ENCODE results near the gene HES4.
"Not testable (repeated sequence)": the region's sequence is repeated elsewhere in the genome, so short reads cannot be mapped to it uniquely, and the experiment has no call there.

The HES4 gene

DNA sequence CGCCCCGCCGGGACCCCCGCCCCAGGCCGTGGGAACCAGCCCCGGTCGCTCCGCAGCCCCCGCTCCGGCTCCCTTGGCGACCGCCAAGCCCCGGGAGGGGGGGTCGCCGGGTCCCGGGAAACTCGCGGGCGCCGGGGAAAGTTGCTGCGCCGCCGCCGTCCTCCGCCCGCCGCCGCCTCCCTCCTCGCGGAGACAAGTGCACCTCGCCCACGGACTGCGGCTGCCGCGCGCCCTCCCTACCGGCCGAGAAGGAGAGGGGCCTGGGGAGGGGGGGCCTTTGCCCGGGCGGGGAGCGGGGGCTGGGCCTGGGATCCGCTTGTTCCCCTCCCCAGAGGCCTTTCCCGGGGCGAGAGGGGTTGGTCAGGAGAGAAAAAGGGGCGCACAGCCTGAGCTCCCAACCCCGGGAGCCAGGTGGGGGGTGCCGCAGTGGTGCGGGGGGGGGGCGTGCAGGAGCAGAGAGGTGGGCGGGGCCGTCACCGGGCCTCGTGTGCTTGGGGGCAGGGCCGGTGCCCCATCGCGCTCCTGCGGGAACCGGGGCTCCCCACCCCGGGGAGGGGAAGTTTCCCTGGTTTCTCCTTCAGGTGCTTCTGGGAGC lies 20.6 kb upstream of the HES4 start:
- H3K27me3 ChIP-seq (ENCODE audit: control insufficient read depth, insufficient read depth, low read length) = no peaks in the 10 kb centered on the region
- H3K36me3 ChIP-seq (ENCODE audit: control insufficient read depth, insufficient read depth, low read length) = no peaks in the 10 kb centered on the region
- H3K27ac ChIP-seq (ENCODE audit: low read depth, low read length) = no peak overlapping the region
- no peak overlapping the region for H3K9ac ChIP-seq (ENCODE audit: low read length)
- H3K4me3 ChIP-seq (ENCODE audit: low read length) = peak overlapping the region; percentile 70
- no peaks in the 10 kb centered on the region for H3K4me1 ChIP-seq (ENCODE audit: control insufficient read depth, insufficient read depth, low read length)

GRCh38 chr1:1020000-1020404 lies 20.1 kb upstream of the HES4 start, which contains the start of gene AGRN:
Gene AGRN (plus strand): TSS chr1:1020120. CDS start chr1:1020173, 53 bp downstream.
- Histone ChIP-seq H3K4me1 (ENCODE audit: control insufficient read depth, insufficient read depth, low read length) (no peaks in the 10 kb centered on the region), H3K9ac (ENCODE audit: low read length) (no peak within 1 kb of the TSS), H3K4me3 (ENCODE audit: low read length) (peak within 1 kb of the TSS; percentile 70), H3K27ac (ENCODE audit: low read depth, low read length) (peak within 1 kb of the TSS; percentile 58), H3K36me3 (ENCODE audit: control insufficient read depth, insufficient read depth, low read length) (no peaks in the 10 kb centered on the region), H3K27me3 (ENCODE audit: control insufficient read depth, insufficient read depth, low read length) (no peaks in the 10 kb centered on the region)

DNA sequence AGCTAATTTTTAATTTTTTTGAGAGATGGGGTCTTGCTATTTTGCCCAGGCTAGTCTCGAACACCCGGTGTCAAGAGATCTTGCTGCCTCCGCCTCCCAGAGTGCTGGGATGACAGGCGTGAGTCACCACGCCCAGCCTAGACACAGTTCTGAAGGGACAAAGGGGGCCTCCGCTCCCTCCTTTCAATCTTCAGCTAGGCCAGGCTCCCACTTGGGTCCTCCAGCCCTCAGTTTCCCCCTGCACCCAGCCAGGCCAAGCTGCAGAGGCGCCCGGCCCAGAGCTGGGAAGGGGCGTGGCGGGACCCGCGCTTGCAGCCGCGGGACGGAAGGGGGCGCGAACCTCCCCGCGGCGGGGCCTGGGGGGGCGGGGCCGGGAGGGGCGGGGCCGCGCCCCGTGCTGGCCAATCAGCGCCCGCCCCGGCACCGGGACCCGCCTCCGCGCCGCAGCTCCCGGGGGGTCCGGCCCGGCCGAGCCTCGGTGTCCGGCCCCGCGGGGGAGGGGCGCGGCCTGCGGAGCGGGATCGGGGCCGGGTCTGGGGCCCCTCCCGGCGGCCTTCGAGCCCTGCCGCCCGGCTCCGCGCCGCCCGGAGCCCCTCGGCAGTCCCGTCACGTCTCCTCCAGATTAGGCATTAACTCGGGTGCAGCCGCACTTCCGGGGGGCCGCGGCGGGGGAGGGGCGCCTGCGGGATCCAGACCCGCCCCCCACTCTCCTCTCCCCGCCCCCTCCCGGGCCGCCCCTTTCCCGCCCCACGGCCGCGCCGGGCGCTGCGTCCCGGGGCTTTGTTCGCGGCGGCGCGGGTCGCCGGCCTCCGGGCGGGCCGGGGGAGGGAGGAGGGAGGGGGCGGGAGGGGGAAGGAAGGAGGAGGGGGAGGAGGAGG lies 19.5 kb upstream of the HES4 start:
- no peaks in the 10 kb centered on the region for H3K4me1 ChIP-seq (ENCODE audit: control insufficient read depth, insufficient read depth, low read length)
- H3K27me3 ChIP-seq (ENCODE audit: control insufficient read depth, insufficient read depth, low read length) = no peaks in the 10 kb centered on the region
- no peak overlapping the region for H3K9ac ChIP-seq (ENCODE audit: low read length)
- peak overlapping the region; percentile 58 for H3K27ac ChIP-seq (ENCODE audit: low read depth, low read length)
- peak overlapping the region; percentile 52 for H3K4me3 ChIP-seq (ENCODE audit: low read length)
- H3K36me3 ChIP-seq (ENCODE audit: control insufficient read depth, insufficient read depth, low read length) = no peaks in the 10 kb centered on the region

DNA sequence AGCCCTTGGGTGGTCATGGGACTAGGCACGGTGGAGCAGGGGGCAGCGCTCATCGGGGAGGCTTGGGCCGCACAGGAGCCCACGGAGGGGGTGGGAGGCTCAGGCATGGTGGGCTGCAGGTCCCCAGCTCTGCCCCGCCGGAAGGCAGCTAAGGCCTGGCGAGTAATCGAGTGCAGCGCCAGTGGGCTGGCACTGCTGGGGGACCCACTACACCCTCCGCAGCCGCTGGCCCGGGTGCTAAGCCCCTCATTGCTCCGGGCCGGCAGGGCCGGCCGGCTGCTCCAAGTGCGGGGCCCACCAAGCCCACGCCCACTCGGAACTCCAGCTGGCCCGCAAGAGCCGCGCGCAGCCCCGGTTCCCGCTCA lies 18.4 kb upstream of the HES4 start:
- H3K27ac ChIP-seq (ENCODE audit: low read depth, low read length); H3K4me3 ChIP-seq (ENCODE audit: low read length); H3K36me3 ChIP-seq (ENCODE audit: control insufficient read depth, insufficient read depth, low read length); H3K27me3 ChIP-seq (ENCODE audit: control insufficient read depth, insufficient read depth, low read length); H3K9ac ChIP-seq (ENCODE audit: low read length); H3K4me1 ChIP-seq (ENCODE audit: control insufficient read depth, insufficient read depth, low read length): not testable (repeated sequence)

DNA sequence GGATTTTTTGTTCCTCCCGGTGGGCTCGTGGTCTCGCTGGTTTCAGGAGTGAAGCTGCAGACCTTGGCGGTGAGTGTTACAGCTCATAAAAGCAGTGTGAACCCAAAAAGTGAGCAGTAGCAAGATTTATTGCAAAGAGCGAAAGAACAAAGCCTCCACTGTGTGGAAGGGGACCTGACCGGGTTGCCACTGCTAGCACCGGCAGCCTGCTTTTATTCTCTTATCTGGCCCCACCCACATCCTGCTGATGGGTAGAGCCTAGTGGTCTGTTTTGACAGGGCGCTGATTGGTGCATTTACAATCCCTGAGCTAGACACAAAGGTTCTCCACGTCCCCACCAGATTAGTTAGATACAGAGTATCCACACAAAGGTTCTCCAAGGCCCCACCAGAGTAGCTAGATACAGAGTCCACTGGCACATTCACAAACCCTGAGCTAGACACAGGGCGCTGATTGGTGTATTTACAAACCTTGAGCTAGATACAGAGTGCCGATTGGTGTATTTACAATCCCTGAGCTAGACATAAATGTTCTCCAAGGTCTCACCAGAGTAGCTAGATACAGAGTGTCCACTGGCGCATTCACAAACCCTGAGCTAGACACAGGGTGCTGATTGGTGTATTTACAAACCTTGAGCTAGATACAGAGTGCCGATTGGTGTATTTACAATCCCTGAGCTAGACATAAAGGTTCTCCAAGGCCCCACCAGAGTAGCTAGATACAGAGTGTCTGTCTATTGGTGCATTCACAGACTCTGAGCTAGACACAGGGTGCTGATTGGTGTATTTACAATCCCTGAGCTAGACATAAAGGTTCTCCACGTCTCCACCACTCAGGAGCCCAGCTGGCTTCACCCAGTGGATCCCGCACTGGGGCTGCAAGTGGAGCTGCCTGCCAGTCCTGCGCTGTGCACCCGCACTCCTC lies 17.8 kb upstream of the HES4 start:
- H3K4me3 ChIP-seq (ENCODE audit: low read length); H3K36me3 ChIP-seq (ENCODE audit: control insufficient read depth, insufficient read depth, low read length); H3K4me1 ChIP-seq (ENCODE audit: control insufficient read depth, insufficient read depth, low read length); H3K27me3 ChIP-seq (ENCODE audit: control insufficient read depth, insufficient read depth, low read length); H3K9ac ChIP-seq (ENCODE audit: low read length); H3K27ac ChIP-seq (ENCODE audit: low read depth, low read length): not testable (repeated sequence)

- Histone ChIP-seq H3K4me3 (ENCODE audit: low read length) (no peak overlapping the region), H3K27ac (ENCODE audit: low read depth, low read length) (no peak overlapping the region), H3K36me3 (ENCODE audit: control insufficient read depth, insufficient read depth, low read length) (no peaks in the 10 kb centered on the region), H3K27me3 (ENCODE audit: control insufficient read depth, insufficient read depth, low read length) (no peaks in the 10 kb centered on the region), H3K9ac (ENCODE audit: low read length) (no peak overlapping the region), H3K4me1 (ENCODE audit: control insufficient read depth, insufficient read depth, low read length) (no peaks in the 10 kb centered on the region)
Measured at GRCh38 chr1:1014799-1015681, 15.1 kb upstream of the HES4 start.

- Histone ChIP-seq H3K4me3 (ENCODE audit: low read length) (peak overlapping the region; percentile 97), H3K27ac (ENCODE audit: low read depth, low read length) (peak overlapping the region; percentile 85), H3K9ac (ENCODE audit: low read length) (peak overlapping the region; percentile 58), H3K27me3 (ENCODE audit: control insufficient read depth, insufficient read depth, low read length) (no peaks in the 10 kb centered on the region), H3K36me3 (ENCODE audit: control insufficient read depth, insufficient read depth, low read length) (no peaks in the 10 kb centered on the region), H3K4me1 (ENCODE audit: control insufficient read depth, insufficient read depth, low read length) (no peaks in the 10 kb centered on the region)
Measured at GRCh38 chr1:1013922-1014648, 14.2 kb upstream of the HES4 start.

DNA sequence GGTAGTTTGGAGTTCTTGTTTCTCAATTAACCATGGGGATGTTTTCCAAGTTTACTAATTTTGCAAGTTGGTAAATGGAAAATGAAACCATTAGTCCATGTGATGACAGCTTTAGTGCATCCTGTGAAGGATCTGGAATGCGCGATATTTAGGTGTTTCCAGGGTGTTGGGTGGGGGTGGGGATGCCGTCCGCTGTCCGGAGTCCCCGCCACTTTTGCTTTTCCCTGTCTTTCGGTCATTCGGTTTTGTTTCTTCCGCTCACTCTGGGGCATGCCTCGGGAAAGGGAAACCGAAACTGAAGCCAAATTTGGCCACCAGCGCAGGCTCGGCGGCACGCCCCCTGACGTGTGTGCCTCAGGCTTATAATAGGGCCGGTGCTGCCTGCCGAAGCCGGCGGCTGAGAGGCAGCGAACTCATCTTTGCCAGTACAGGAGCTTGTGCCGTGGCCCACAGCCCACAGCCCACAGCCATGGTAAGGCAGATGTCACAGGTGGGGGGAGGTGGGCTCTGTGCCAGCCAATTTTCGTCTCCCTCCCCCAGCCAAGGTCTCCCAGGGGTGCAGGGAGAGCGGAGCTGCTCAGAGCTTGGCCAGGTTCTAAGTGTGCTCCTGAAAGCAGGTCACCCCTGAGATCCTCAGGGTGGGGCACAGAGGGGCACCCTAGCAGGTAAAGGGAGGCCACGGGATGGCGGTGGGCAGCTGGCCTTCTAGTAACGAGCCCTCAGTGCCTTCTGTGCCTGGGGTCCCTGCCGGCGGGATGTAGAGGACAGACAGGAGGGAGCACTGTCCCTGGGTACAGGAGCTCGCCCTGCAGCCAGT lies 13.4 kb upstream of the HES4 start, which contains the start of gene ISG15:
Gene ISG15 (plus strand): TSS at position 393 of the 817 bp plus-strand sequence. CDS start 77 bp downstream, at position 470.
- H3K4me3 ChIP-seq (ENCODE audit: low read length) = peak within 1 kb of the TSS; percentile 97
- H3K9ac ChIP-seq (ENCODE audit: low read length) = peak within 1 kb of the TSS; percentile 77
- no peaks in the 10 kb centered on the region for H3K36me3 ChIP-seq (ENCODE audit: control insufficient read depth, insufficient read depth, low read length)
- H3K4me1 ChIP-seq (ENCODE audit: control insufficient read depth, insufficient read depth, low read length) = no peaks in the 10 kb centered on the region
- H3K27me3 ChIP-seq (ENCODE audit: control insufficient read depth, insufficient read depth, low read length) = no peaks in the 10 kb centered on the region
- H3K27ac ChIP-seq (ENCODE audit: low read depth, low read length) = peak within 1 kb of the TSS; percentile 85

- H3K4me1 ChIP-seq (ENCODE audit: control insufficient read depth, insufficient read depth, low read length); H3K27me3 ChIP-seq (ENCODE audit: control insufficient read depth, insufficient read depth, low read length); H3K36me3 ChIP-seq (ENCODE audit: control insufficient read depth, insufficient read depth, low read length); H3K9ac ChIP-seq (ENCODE audit: low read length): not testable (repeated sequence)
- Histone ChIP-seq H3K4me3 (ENCODE audit: low read length) (peak overlapping the region; percentile 97), H3K27ac (ENCODE audit: low read depth, low read length) (peak overlapping the region; percentile 85)
Measured at GRCh38 chr1:1012736-1013104, 12.8 kb upstream of the HES4 start.

DNA sequence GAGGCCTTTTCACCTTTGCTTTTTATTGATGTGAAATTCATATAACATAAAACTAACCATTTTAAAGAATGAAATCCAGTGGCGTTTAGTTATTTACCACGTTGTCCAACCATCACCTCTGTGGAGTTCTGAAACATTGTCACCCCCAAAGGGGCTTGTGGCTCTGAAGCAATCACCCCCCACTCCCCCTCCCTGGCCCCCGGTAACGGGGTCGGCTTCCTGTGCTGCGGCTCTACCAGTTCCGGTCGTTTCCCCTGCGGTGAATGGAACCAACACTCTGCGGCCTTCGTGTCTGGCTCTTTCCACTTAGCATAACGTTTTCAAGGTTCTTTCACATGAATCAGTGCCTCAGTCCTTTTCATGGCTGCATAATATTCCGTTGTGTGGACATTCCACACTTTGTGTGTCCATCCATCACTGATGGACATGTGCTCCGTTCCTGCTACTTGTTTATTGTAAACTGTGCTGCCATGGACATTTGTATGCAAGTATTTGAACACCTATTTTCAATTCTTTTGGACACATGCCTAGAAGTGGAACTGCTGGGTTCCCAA lies 11.6 kb upstream of the HES4 start:
- H3K27ac ChIP-seq (ENCODE audit: low read depth, low read length) = no peak overlapping the region
- H3K27me3 ChIP-seq (ENCODE audit: control insufficient read depth, insufficient read depth, low read length) = no peaks in the 10 kb centered on the region
- H3K4me1 ChIP-seq (ENCODE audit: control insufficient read depth, insufficient read depth, low read length) = no peaks in the 10 kb centered on the region
- H3K9ac ChIP-seq (ENCODE audit: low read length) = no peak overlapping the region
- H3K36me3 ChIP-seq (ENCODE audit: control insufficient read depth, insufficient read depth, low read length) = no peaks in the 10 kb centered on the region
- H3K4me3 ChIP-seq (ENCODE audit: low read length) = no peak overlapping the region

Data from rectal smooth muscle tissue (tissue), 1 donor.